ENCODE measurements around the gene RASAL2.

GRCh38 chr1:178490136-178490535 is 396.2 kb downstream of the RASAL2 start:
- TF ChIP-seq POLR2A (IDR thresholded peaks at IDR 0.05; ENCODE audit: low read length) (no peak), GATA1 (IDR thresholded peaks at IDR 0.05; ENCODE audit: low read depth, low read length) (no peak)

All from erythroblast (primary cell).